GM03348 (cell line): ENCODE results near the gene IDH3A.
"Not testable (repeated sequence)": the region's sequence is repeated elsewhere in the genome, so short reads cannot be mapped to it uniquely, and the experiment has no call there.

Experiments
- DNase-seq: peaks from one replicate; pipeline ENCODE4 v3.0.0; 2012; ENCODE audit warnings: low spot score

IDH3A gene

DNA sequence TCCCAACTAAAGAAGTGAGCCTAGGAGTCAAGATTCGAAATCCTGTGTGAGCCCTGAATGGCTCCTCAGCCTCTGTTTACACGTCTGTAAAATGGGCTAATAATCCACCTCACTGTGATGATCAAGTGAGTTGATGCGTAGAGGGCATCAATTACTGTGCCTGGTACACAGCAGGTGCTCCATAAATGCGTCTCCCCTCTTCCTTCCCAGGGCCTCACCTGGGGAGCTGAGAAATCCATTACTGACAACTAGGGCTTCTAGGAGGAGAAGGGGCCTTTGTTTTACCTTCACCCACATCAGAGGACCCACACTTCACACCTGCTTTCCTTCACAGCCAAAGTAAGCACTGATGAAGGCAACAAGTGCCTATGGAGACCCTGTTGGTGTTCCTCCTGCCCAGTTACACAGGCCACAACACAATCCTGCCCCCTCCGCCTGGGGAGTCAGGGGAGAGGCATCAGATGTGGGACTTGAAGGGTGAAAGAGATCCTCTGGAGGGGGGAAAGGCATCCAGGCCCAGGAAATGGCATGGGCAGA is 19.3 kb upstream of the IDH3A start:
- DNase-seq = no peak

GRCh38 chr15:78130466-78131294 is 18.5 kb upstream of the IDH3A start:
- no peak for DNase-seq

DNA sequence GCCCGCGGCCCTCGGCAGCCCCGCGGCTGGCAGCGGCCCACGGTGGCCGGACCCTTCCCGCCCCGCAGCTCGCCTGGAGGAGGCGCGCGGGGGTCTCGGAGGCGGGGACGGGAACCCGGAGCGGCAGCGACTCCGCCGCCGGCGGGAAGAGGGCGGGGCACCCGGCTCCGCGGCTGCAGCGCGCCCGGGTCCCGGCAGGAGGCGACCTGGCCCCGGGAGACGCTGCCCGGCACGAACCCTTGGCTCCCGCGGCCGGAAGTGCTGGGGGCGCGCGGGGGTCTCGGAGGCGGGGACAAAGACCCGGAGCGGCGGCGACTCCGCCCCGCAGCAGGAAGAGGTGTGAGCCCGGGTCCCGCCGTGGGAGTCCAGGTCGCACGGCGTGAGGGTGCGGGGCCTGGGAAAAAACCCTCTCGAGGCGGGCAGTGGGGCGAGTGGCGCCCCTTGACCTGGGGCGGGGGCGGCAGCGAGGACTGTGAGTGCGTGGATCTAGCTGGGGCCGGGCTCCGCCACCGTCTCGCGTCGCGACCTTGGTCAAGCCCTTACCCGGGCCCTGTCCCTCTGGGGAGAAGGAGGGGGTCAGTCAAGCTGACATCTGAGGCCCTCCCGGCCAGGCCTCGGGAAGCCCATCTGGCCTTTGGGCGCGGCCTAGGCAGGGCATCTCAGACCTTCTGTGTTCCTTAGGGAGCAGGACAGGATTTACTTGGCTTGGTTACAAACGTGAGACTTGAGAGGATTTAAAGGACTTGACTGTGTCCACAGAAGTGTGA is 17.7 kb upstream of the IDH3A start, which contains the start of gene CIB2:
CIB2 (minus strand) TSS at position 151 of the 767 bp plus-strand sequence. CDS start 230 bp downstream, outside the sequence.
- peak; percentile 96 for DNase-seq

- no peak for DNase-seq
Measured at GRCh38 chr15:78133801-78134200, 15.4 kb upstream of the IDH3A start.

DNA sequence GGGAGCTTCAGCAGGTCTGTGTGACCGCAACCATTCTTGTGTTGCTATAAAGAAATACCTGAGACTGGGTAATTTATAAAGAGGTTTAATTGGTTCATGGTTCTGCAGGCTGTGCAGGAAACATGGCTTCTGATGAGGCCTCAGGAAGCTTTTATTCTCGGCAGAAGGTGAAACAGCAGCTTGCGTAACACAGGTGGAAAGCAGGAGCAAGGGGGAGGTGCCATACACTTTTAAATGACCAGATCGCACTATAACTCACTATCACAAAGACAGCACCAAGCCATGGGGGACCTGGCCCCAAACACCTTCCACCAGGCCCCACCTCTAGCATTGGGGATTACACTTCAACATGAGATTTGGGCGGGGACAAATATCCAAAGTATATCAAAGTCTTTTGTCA is 9.6 kb upstream of the IDH3A start:
- no peak for DNase-seq

GRCh38 chr15:78140292-78140691 is 8.9 kb upstream of the IDH3A start:
- no peak for DNase-seq

GRCh38 chr15:78142332-78142731 is 6.8 kb upstream of the IDH3A start:
- DNase-seq = no peak

- DNase-seq = no peak
Measured at GRCh38 chr15:78146425-78147154, 2.6 kb upstream of the IDH3A start.

DNA sequence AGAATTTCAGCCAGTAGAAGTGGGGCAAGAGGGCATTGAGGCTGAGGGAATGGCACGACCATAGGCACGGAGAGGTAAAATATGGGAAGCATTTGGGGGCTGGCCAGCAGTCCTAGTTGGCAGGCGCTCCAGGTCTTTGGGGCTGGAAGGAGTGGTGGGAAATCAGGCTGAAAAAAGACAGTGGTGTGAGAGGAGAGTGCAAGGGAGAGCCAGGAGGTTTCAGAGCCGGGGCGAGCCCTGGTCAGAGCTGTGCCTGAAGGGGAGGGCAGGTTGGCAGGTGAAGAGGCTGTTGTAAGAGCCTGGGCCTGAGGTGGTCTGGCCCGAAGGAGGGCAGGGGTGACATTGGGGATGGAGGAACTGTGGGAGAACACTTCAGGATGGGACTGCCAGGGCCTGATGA is 1.6 kb upstream of the IDH3A start:
- DNase-seq = no peak

- DNase-seq = no peak
Measured at GRCh38 chr15:78148392-78149067, 632 bp upstream of the IDH3A start.

DNA sequence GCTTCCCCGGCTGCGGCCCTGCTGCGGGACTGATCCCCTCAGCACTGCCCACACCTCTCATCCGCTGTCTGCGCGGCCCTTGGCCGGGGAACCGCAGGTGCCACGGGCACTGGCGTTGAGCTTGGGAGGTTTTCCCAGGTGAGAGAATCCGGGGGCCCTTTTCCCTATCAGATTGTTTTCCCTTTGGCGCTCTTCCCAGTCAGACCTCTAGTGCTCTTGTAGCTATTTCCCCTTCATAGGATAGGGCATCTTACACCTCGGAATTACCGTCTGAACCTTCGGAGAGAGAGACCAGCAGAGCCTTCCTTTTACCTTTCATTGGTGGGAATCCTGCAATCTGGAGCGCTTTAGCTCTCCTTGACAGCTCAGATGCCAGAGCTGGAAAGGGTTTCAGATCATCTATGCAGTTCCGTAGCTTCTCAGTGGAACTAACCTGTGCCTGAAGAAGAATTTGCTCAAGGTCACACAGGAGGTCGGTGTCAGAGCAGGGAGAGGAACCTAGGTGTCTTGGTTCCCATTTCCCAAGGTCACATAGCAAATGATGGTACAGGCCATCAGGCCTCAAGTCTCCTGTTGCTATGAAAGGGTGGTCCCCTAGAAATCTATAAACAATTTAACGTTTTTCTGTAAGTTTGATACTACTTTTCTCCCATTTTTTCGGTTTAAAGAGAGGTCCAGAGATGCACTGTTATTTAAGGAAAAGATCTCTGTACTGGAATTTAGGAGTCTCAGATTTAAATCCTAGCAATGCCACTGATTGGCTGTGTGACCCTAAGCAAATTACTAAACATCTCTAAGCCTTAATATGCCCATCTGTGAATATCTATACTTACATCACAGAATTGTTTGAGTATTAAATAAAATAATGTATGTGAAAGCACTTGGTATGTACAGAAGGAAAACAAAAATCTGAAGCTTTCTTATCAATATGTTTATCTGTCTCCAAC is 916 bp downstream of the IDH3A start:
- DNase-seq = no peak

- DNase-seq = not testable (repeated sequence)
Measured at GRCh38 chr15:78151075-78151474, 1.9 kb downstream of the IDH3A start.

DNA sequence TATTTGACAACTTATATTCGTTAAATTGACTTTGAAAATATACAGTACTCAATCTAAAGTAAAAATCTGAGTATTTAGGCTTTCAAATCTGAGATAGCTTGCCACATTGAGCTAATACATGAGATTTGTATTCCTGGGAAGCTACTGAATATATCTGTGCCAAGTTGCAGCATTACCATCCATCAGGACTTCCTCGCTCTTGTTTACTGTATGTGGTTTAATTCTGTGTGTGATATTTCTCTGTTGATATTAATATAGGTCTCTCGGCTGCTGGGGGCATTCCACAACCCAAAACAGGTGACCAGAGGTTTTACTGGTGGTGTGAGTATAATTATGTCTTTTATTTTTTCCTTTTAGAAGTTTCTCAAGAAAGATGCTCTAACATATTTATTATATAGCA is 5.8 kb downstream of the IDH3A start:
- no peak for DNase-seq

GRCh38 chr15:78155355-78155939 is 6.3 kb downstream of the IDH3A start:
- DNase-seq = no peak

DNA sequence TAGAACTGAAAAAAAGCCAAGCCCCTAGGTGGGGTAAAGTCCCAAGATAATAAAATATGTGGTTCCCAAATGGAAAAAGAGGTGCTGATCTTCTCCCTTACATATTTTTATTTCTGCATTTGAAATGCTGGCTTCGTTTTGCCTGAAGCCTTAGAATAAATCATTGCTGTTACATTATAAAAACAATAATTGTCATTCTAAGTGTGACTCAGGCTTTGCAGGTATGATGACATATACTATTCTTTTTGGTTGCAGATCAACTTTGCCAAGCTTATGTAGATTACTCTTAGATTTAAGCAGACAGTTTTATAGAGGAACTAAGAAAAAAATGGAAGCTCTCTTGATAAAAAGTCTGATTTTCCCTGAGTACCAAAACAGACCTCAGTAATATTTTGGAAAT is 7.5 kb downstream of the IDH3A start:
- DNase-seq = no peak

GRCh38 chr15:78157203-78157602 is 8.0 kb downstream of the IDH3A start:
- DNase-seq = no peak

GRCh38 chr15:78159395-78159794 is 10.2 kb downstream of the IDH3A start:
- DNase-seq = no peak

GRCh38 chr15:78162038-78162437 is 12.9 kb downstream of the IDH3A start:
- DNase-seq = no peak

DNA sequence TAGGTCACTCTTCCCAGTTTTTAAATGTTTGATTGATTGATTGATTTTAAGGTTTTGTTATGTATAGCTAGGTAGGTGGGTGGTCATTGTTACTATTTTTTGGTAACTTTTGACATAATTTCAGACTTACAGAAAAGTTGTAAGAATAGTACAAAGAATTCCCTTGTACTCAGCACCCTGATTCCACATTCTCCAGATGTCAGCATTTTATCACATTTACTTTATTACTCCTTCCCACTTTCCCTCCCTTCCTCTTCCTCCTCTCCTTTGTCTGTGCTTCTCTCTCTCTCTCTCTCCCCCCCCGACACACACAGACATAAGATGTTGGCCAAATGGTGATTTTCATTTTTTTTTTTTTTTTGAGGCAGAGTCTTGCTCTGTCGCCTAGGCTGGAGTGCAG is 14.8 kb downstream of the IDH3A start:
- DNase-seq = no peak

DNA sequence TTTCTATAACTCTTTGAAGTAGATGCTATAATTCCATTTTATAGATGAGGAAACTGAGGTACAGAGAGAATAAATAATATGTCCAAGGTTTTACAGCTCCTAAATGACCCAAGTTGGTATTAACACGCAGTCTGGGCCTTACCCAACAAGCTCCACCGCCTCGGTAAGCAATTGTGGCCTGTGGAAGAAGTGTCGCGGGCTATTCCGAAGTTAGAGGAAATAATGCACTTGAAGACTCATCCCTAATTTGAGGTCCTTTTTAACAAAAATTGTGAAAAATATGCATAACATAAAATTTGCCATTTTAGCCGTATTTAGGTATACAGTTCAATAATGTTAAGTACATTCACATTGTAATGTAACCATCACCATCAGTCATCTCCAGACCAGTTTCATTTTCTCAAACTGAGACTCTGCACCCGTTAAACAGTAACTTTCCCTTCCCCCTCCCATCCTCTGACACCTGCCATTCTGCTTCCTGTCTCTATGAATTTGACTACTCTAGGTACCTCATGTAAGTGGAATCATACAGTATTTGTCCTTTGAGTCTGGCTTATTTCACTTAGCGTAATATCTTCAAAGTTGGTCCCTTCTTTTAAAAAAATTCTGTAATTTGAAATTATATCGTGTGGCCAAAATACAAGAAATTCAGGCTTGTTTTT is 18.2 kb downstream of the IDH3A start:
- DNase-seq = no peak
